Mesenchymal stem cell (in vitro differentiated cells and primary cell): ENCODE data around the gene FAIM2.
A peak's percentile ranks its signal among the peaks of the same experiment; 100 is the strongest.
"Not testable (repeated sequence)": the region's sequence is repeated elsewhere in the genome, so short reads cannot be mapped to it uniquely, and the experiment has no call there.

Source experiments
- DNase-seq: peaks from one replicate; pipeline ENCODE4 v3.0.0-alpha.2; 2013
- H2AFZ ChIP-seq: one replicate; pipeline ENCODE4 v1.6.1; 2013; ENCODE audit warnings: low read depth, mild to moderate bottlenecking, control low read depth, inconsistent platforms, low read length, moderate library complexity
- H2AK5ac ChIP-seq: 2 replicates; pipeline ENCODE4 v1.6.1; 2013; ENCODE audit warnings: low read length, moderate library complexity, mild to moderate bottlenecking, inconsistent platforms; ENCODE audit not compliant: severe bottlenecking
- H2BK120ac ChIP-seq: one replicate; pipeline ENCODE4 v1.6.1; 2013; ENCODE audit warnings: low read depth, mild to moderate bottlenecking, inconsistent platforms, low read length, moderate library complexity
- H2BK12ac ChIP-seq, 2 experiments: one replicate each; pipeline ENCODE4 v1.6.1; 2013; ENCODE audit warnings: inconsistent platforms in 2 of 2, low read length in 2 of 2, mild to moderate bottlenecking in 2 of 2, moderate library complexity in 2 of 2, control low read depth in 1 of 2
- H2BK15ac ChIP-seq: one replicate; pipeline ENCODE4 v1.6.1; 2013; ENCODE audit warnings: mild to moderate bottlenecking, low read depth, inconsistent platforms; ENCODE audit not compliant: poor library complexity, severe bottlenecking
- H2BK5ac ChIP-seq: 2 replicates; pipeline ENCODE4 v1.6.1; 2013; ENCODE audit warnings: low read depth, mild to moderate bottlenecking, low read length, control low read depth, inconsistent platforms; ENCODE audit not compliant: poor library complexity, severe bottlenecking
- H3K14ac ChIP-seq, 2 experiments: one replicate each; pipeline ENCODE4 v1.6.1; 2013; ENCODE audit warnings: inconsistent platforms in 2 of 2, low read length in 2 of 2, control low read depth in 1 of 2, mild to moderate bottlenecking in 1 of 2, moderate library complexity in 1 of 2
- H3K18ac ChIP-seq, 2 experiments: one replicate each; pipeline ENCODE4 v1.6.1; 2013; ENCODE audit warnings: inconsistent platforms in 2 of 2, low read length in 2 of 2, control low read depth in 1 of 2, low read depth in 1 of 2, mild to moderate bottlenecking in 1 of 2
- H3K23ac ChIP-seq, 2 experiments: one replicate each; pipeline ENCODE4 v1.6.1; 2013; ENCODE audit warnings: inconsistent platforms in 2 of 2, low read length in 2 of 2, mild to moderate bottlenecking in 2 of 2, moderate library complexity in 2 of 2, control low read depth in 1 of 2
- H3K27ac ChIP-seq: 2 replicates; pipeline ENCODE4 v1.5.1; 2013; ENCODE audit warnings: mild to moderate bottlenecking, moderate library complexity, low read length, control low read depth, inconsistent platforms; ENCODE audit not compliant: poor library complexity, severe bottlenecking
- H3K27me3 ChIP-seq, 2 experiments: 2 replicates each; pipeline versions ENCODE4 v1.6.1 to v1.7.0; 2013; ENCODE audit warnings: low read length in 2 of 2, mild to moderate bottlenecking in 2 of 2, moderate library complexity in 2 of 2, control low read depth in 1 of 2, inconsistent platforms in 1 of 2; ENCODE audit not compliant: control insufficient read depth in 1 of 2, insufficient read depth in 1 of 2
- H3K36me3 ChIP-seq, 2 experiments: 2 replicates each; pipeline versions ENCODE4 v1.6.1 to v1.7.0; 2013; ENCODE audit warnings: low read length in 2 of 2, control low read depth in 1 of 2, inconsistent platforms in 1 of 2, low read depth in 1 of 2, mild to moderate bottlenecking in 1 of 2; ENCODE audit not compliant: insufficient read depth in 2 of 2, control insufficient read depth in 1 of 2
- H3K4ac ChIP-seq, 2 experiments: one replicate each; pipeline ENCODE4 v1.6.1; 2013; ENCODE audit warnings: inconsistent platforms in 2 of 2, low read length in 2 of 2, mild to moderate bottlenecking in 2 of 2, moderate library complexity in 2 of 2, control low read depth in 1 of 2, low read depth in 1 of 2
- H3K4me1 ChIP-seq: 2 replicates; pipeline ENCODE4 v1.6.1; 2013; ENCODE audit warnings: low read depth, low read length, control low read depth; ENCODE audit not compliant: control insufficient read depth, insufficient read depth
- H3K4me2 ChIP-seq: 2 replicates; pipeline ENCODE4 v1.6.1; 2013; ENCODE audit warnings: low read length, mild to moderate bottlenecking, inconsistent platforms; ENCODE audit not compliant: poor library complexity, severe bottlenecking
- H3K4me3 ChIP-seq, 2 experiments: 2 replicates each; pipeline versions ENCODE4 v1.5.1 to v1.7.0; 2013; ENCODE audit warnings: low read length in 2 of 2, mild to moderate bottlenecking in 2 of 2, control low read depth in 1 of 2, low read depth in 1 of 2; ENCODE audit not compliant: insufficient read depth in 1 of 2
- H3K79me1 ChIP-seq: replicated peaks from 2 replicates; pipeline ENCODE4 v1.6.1; 2013; ENCODE audit warnings: mild to moderate bottlenecking, control low read depth, low read length, inconsistent platforms; ENCODE audit not compliant: poor library complexity, severe bottlenecking
- H3K9ac ChIP-seq: 2 replicates; pipeline ENCODE4 v1.7.0; 2013; ENCODE audit warnings: mild to moderate bottlenecking, low read length, moderate library complexity
- H3K9me3 ChIP-seq: 2 replicates; pipeline ENCODE4 v1.7.0; 2013; ENCODE audit warnings: mild to moderate bottlenecking, low read length; ENCODE audit not compliant: control insufficient read depth
- H4K8ac ChIP-seq: one replicate; pipeline ENCODE4 v1.6.1; 2013; ENCODE audit warnings: inconsistent platforms, mild to moderate bottlenecking, low read length, moderate library complexity
- H4K91ac ChIP-seq: one replicate; pipeline ENCODE4 v1.6.1; 2013; ENCODE audit warnings: mild to moderate bottlenecking, low read length, inconsistent platforms
- WGBS: methylation state at CpG from one replicate; pipeline ENCODE4 v1.1.7; 2013; ENCODE audit warnings: mixed read lengths; 5-methylcytosine and 5-hydroxymethylcytosine counted together

Gene FAIM2

GRCh38 chr12:49865109-49865781, 38.5 kb downstream of the FAIM2 start:
- H4K91ac ChIP-seq: peak overlapping the region; percentile 18
- peaks cover 22 to 34% of the 10 kb centered on the region in 2 experiments for H3K27me3 ChIP-seq
- H3K79me1 ChIP-seq: no peaks in the 10 kb centered on the region
- no peak overlapping the region for H3K9ac ChIP-seq
- WGBS: 89% methylated on average over 12 of the region's 13 CpGs
- H2BK12ac ChIP-seq: no peak overlapping the region
- no peak overlapping the region for H2AK5ac ChIP-seq
- no peak overlapping the region for H3K23ac ChIP-seq
- H3K27ac ChIP-seq: no peak overlapping the region
- no peak overlapping the region for H2BK5ac ChIP-seq
- H2BK15ac ChIP-seq: no peak overlapping the region
- no peak overlapping the region for H3K14ac ChIP-seq
- no peak overlapping the region for H2AFZ ChIP-seq
- H3K4me1 ChIP-seq: peaks cover 12% of the 10 kb centered on the region
- no peak for DNase-seq
- H3K4me2 ChIP-seq: no peak overlapping the region
- H3K18ac ChIP-seq: no peak overlapping the region
- no peak overlapping the region for H2BK120ac ChIP-seq
- H3K4ac ChIP-seq: no peak overlapping the region
- no peaks in the 10 kb centered on the region for H3K36me3 ChIP-seq
- H3K4me3 ChIP-seq: no peak overlapping the region
- no peaks in the 10 kb centered on the region for H3K9me3 ChIP-seq
- H4K8ac ChIP-seq: no peak overlapping the region

GRCh38 chr12:49864798-49865090, 39.0 kb downstream of the FAIM2 start:
- Histone ChIP-seq H3K4me2 (no peak overlapping the region), H2BK12ac (no peak overlapping the region), H2BK5ac (no peak overlapping the region), H3K18ac (no peak overlapping the region), H3K27me3 (peaks cover 22 to 34% of the 10 kb centered on the region in 2 experiments), H3K9me3 (no peaks in the 10 kb centered on the region), H3K27ac (no peak overlapping the region), H2AFZ (no peak overlapping the region), H3K4me3 (no peak overlapping the region), H4K91ac (no peak overlapping the region), H2BK15ac (no peak overlapping the region), H2AK5ac (no peak overlapping the region), H3K79me1 (no peaks in the 10 kb centered on the region), H4K8ac (no peak overlapping the region), H3K9ac (no peak overlapping the region), H2BK120ac (no peak overlapping the region), H3K36me3 (no peaks in the 10 kb centered on the region), H3K14ac (no peak overlapping the region), H3K23ac (no peak overlapping the region), H3K4ac (no peak overlapping the region), H3K4me1 (peaks cover 12% of the 10 kb centered on the region)
- DNase-seq: no peak
- WGBS: 67% methylated on average over 2 of the region's 2 CpGs

GRCh38 chr12:49863946-49864797, 39.5 kb downstream of the FAIM2 start:
- WGBS: 84% methylated on average over 17 of the region's 17 CpGs
- H3K27me3 ChIP-seq: peaks cover 23 to 34% of the 10 kb centered on the region in 2 experiments
- no peak overlapping the region for H3K9ac ChIP-seq
- no peak overlapping the region for H3K27ac ChIP-seq
- H3K14ac ChIP-seq: no peak overlapping the region
- no peak overlapping the region for H2BK5ac ChIP-seq
- no peak overlapping the region for H3K4ac ChIP-seq
- H2AFZ ChIP-seq: no peak overlapping the region
- H4K8ac ChIP-seq: no peak overlapping the region
- no peak overlapping the region for H2BK15ac ChIP-seq
- H3K23ac ChIP-seq: no peak overlapping the region
- DNase-seq: no peak
- H3K9me3 ChIP-seq: no peaks in the 10 kb centered on the region
- H2BK120ac ChIP-seq: no peak overlapping the region
- H4K91ac ChIP-seq: no peak overlapping the region
- H3K18ac ChIP-seq: no peak overlapping the region
- H3K4me3 ChIP-seq: no peak overlapping the region
- no peak overlapping the region for H3K4me2 ChIP-seq
- H3K4me1 ChIP-seq: peaks cover 8% of the 10 kb centered on the region
- H2BK12ac ChIP-seq: no peak overlapping the region
- H3K79me1 ChIP-seq: no peaks in the 10 kb centered on the region
- H2AK5ac ChIP-seq: no peak overlapping the region
- no peaks in the 10 kb centered on the region for H3K36me3 ChIP-seq

- H3K23ac ChIP-seq, H2BK15ac ChIP-seq, H3K36me3 ChIP-seq, H3K4me1 ChIP-seq, H3K9ac ChIP-seq, DNase-seq, H3K9me3 ChIP-seq, H4K8ac ChIP-seq, H4K91ac ChIP-seq, H3K4me2 ChIP-seq, H3K4ac ChIP-seq, H2BK12ac ChIP-seq, H3K27ac ChIP-seq, H3K79me1 ChIP-seq, H2BK120ac ChIP-seq, H2BK5ac ChIP-seq, H2AK5ac ChIP-seq, H3K14ac ChIP-seq, H3K4me3 ChIP-seq, H2AFZ ChIP-seq, H3K18ac ChIP-seq: not testable (repeated sequence)
- WGBS: 94% methylated on average over 7 of the region's 31 CpGs
- peaks cover 20 to 29% of the 10 kb centered on the region in 2 experiments for H3K27me3 ChIP-seq
These were observed 42.8 kb downstream of the FAIM2 start for GRCh38 chr12:49860921-49861320.
